ENCODE measurements around the gene FBXO42. TPM values are rescaled to one million over a fixed set of nuclear protein-coding genes. Genes with fewer than 3 reads are reported as not detected.

The FBXO42 gene
- total and polyA plus RNA-seq, 2 of the 13 experiments (the other 11 are each of a cell fraction or from before 2014, with no cell fraction given): 7.6 to 17.5 TPM

DNA sequence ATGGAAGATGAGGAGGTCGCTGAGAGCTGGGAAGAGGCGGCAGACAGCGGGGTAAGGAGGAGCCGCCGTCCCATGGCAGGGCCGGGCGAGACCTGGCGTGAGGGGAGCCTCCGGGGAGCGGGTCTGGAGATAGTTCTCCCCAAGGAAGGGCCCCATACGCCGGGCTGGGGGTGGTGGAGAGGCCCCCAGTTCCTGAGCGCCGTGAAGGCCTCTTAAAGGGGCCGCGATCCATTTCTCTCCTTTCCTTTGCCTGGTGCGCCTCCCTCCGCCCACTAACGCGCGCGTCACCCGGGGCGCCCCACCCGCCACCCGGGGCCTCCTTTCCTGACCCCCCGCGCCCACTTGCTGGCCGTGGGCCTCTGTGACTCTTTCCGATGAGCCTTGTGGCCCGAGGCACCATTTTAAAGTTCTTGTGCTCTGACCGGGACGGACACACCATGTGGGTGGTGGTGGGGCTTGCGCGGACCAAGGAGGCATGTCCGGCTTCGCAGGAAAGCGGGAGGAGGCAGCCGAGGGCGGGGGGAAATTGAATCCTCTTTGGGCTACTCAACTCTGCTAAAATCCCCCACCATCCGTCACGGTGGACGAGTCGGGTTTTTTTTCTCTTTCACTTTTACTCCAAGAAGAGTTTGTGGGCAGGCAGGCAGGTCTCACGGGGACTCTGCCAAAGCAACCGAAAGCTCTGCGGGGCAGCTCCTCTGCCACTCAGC lies 15.1 kb upstream of the FBXO42 start:
- no peaks in the 10 kb centered on the region for H3K36me3 ChIP-seq (replicated peaks in 1 of 2; ENCODE audit: control insufficient read depth in 1 of 2, insufficient read depth in 2 of 2, low read length in 2 of 2)
- H3K9ac ChIP-seq (ENCODE audit: insufficient read depth, low read depth, low read length): peak overlapping the region; percentile 91
- H3K27ac ChIP-seq (ENCODE audit: extremely low read length, insufficient read depth, low read length): peak overlapping the region; percentile 88
- 0% methylated on average over 34 of the region's 47 CpGs for WGBS (ENCODE audit: low lambda C conversion rate)
- intact Hi-C loops (cut with micrococcal nuclease; ENCODE audit: unreplicated experiment) (loop anchor here (1.0 kb wide), 1 partner anchor 15 kb away; the partner anchor contains the start of gene FBXO42), in situ Hi-C loops (cut with HindIII; ENCODE audit: extremely low pct_ligation_motif_present, low pct_unique_long_range_greater_than_20kb) (no loop called here)
- TSS peak; percentile 77 for BruUV-seq (replicated peaks)
- ChIA-PET POLR2A (interaction anchor here (0.6 to 2.2 kb wide), 7 partner anchors 11 to 161 kb away, joined by 3 to 7 read pairs (median 4); partner anchors contain the start of gene NECAP2), CTCF (ENCODE audit: low intra/inter-chr PET ratio, low total read pairs) (no interaction called here)
- FAIRE-seq: no peak
- H3K4me2 ChIP-seq (ENCODE audit: low read depth, low read length): peak overlapping the region; percentile 91
- peaks cover 0 to 2% of the 10 kb centered on the region in 2 experiments; a peak in 1 of 5 replicates for H3K27me3 ChIP-seq (ENCODE audit: control insufficient read depth in 1 of 2, insufficient read depth in 2 of 2, low read length in 2 of 2)
- peak; percentile 78 for ATAC-seq
- DNase-seq (ENCODE audit: low spot score): peak; percentile 45
- peak overlapping the region; percentile 87 to 96 (median 94) for H3K4me3 ChIP-seq (replicated peaks in 1 of 3; ENCODE audit: insufficient read depth in 1 of 3, low read depth in 2 of 3, low read length in 3 of 3)
- H3K4me1 ChIP-seq (ENCODE audit: insufficient read depth, low read length): peaks cover 82% of the 10 kb centered on the region
- no peaks in the 10 kb centered on the region for H3K9me3 ChIP-seq (ENCODE audit: low read length)
- H4K20me1 ChIP-seq (ENCODE audit: insufficient read depth, low read length): peaks cover 34% of the 10 kb centered on the region
- no peak overlapping the region for H2AFZ ChIP-seq (ENCODE audit: low read length)
- H3K79me2 ChIP-seq (ENCODE audit: insufficient read depth, low read length): peaks cover 48% of the 10 kb centered on the region
- TF ChIP-seq SP1 (IDR thresholded peaks at IDR 0.05) (no peak), SP1 (CRISPR knock-in tag; IDR thresholded peaks at IDR 0.05) (no peak), ZNF205 (CRISPR knock-in tag; IDR thresholded peaks at IDR 0.05) (peak; percentile 82; the same call in 1 of the 2 replicates), NR2F2 (IDR thresholded peaks at IDR 0.05; ENCODE audit: borderline replicate concordance, low read depth) (no peak), PPARG (CRISPR knock-in tag; conservative IDR thresholded peaks at IDR 0.05) (0 out of 2 replicates have a peak, but pooled peaks have one; percentile 12), GABPB1 (CRISPR knock-in tag; IDR thresholded peaks at IDR 0.05) (peak; percentile 87), SP4 (CRISPR knock-in tag; IDR thresholded peaks at IDR 0.05) (peak; percentile 54; the same call in 1 of the 2 replicates), ZFP62 (CRISPR knock-in tag; IDR thresholded peaks at IDR 0.05) (no peak), ZNF354B (CRISPR knock-in tag; IDR thresholded peaks at IDR 0.05) (no peak), ZNF136 (CRISPR knock-in tag; IDR thresholded peaks at IDR 0.05; ENCODE audit: low read depth) (no peak; the same call in 1 of the 2 replicates), GPN1 (CRISPR knock-in tag; IDR thresholded peaks at IDR 0.05; ENCODE audit: borderline replicate concordance) (no peak), TCF7 (IDR thresholded peaks at IDR 0.05; ENCODE audit: low read depth) (no peak)
- TF ChIP-seq, protein P1, sequence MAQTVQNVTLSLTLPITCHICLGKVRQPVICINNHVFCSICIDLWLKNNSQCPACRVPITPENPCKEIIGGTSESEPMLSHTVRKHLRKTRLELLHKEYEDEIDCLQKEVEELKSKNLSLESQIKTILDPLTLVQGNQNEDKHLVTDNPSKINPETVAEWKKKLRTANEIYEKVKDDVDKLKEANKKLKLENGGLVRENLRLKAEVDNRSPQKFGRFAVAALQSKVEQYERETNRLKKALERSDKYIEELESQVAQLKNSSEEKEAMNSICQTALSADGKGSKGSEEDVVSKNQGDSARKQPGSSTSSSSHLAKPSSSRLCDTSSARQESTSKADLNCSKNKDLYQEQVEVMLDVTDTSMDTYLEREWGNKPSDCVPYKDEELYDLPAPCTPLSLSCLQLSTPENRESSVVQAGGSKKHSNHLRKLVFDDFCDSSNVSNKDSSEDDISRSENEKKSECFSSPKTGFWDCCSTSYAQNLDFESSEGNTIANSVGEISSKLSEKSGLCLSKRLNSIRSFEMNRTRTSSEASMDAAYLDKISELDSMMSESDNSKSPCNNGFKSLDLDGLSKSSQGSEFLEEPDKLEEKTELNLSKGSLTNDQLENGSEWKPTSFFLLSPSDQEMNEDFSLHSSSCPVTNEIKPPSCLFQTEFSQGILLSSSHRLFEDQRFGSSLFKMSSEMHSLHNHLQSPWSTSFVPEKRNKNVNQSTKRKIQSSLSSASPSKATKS (CRISPR knock-in tag; IDR thresholded peaks at IDR 0.05): no peak
- TF ChIP-seq, protein P2, sequence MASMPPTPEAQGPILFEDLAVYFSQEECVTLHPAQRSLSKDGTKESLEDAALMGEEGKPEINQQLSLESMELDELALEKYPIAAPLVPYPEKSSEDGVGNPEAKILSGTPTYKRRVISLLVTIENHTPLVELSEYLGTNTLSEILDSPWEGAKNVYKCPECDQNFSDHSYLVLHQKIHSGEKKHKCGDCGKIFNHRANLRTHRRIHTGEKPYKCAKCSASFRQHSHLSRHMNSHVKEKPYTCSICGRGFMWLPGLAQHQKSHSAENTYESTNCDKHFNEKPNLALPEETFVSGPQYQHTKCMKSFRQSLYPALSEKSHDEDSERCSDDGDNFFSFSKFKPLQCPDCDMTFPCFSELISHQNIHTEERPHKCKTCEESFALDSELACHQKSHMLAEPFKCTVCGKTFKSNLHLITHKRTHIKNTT (CRISPR knock-in tag; IDR thresholded peaks at IDR 0.05): 0 out of 2 replicates have a peak, but pooled peaks have one; percentile 29
- TF ChIP-seq, protein P3, sequence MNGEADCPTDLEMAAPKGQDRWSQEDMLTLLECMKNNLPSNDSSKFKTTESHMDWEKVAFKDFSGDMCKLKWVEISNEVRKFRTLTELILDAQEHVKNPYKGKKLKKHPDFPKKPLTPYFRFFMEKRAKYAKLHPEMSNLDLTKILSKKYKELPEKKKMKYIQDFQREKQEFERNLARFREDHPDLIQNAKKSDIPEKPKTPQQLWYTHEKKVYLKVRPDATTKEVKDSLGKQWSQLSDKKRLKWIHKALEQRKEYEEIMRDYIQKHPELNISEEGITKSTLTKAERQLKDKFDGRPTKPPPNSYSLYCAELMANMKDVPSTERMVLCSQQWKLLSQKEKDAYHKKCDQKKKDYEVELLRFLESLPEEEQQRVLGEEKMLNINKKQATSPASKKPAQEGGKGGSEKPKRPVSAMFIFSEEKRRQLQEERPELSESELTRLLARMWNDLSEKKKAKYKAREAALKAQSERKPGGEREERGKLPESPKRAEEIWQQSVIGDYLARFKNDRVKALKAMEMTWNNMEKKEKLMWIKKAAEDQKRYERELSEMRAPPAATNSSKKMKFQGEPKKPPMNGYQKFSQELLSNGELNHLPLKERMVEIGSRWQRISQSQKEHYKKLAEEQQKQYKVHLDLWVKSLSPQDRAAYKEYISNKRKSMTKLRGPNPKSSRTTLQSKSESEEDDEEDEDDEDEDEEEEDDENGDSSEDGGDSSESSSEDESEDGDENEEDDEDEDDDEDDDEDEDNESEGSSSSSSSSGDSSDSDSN (CRISPR knock-in tag; IDR thresholded peaks at IDR 0.05): peak; percentile 38; the same call in 1 of the 2 replicates
- TF ChIP-seq, protein P4, sequence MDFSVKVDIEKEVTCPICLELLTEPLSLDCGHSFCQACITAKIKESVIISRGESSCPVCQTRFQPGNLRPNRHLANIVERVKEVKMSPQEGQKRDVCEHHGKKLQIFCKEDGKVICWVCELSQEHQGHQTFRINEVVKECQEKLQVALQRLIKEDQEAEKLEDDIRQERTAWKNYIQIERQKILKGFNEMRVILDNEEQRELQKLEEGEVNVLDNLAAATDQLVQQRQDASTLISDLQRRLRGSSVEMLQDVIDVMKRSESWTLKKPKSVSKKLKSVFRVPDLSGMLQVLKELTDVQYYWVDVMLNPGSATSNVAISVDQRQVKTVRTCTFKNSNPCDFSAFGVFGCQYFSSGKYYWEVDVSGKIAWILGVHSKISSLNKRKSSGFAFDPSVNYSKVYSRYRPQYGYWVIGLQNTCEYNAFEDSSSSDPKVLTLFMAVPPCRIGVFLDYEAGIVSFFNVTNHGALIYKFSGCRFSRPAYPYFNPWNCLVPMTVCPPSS (IDR thresholded peaks at IDR 0.05): no peak
- TF ChIP-seq, protein P5, sequence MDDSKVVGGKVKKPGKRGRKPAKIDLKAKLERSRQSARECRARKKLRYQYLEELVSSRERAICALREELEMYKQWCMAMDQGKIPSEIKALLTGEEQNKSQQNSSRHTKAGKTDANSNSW (CRISPR knock-in tag; IDR thresholded peaks at IDR 0.05; ENCODE audit: borderline replicate concordance): peak; percentile 63; the same call in 1 of the 2 replicates
